ENCODE measurements around the gene PWWP2B. TPM values are rescaled to one million over a fixed set of nuclear protein-coding genes. Genes with fewer than 3 reads are reported as not detected.

PWWP2B gene
- total RNA-seq, 1 experiment from 2014 or later, result 51.6 TPM

GRCh38 chr10:132366499-132366898 is 30.5 kb upstream of the PWWP2B start:
- H3K27me3 ChIP-seq (ENCODE audit: control insufficient read depth, insufficient read depth, low read length), result no peaks in the 10 kb centered on the region
- no peak for DNase-seq (ENCODE audit: low read depth, low spot score)
- in situ Hi-C loops (cut with HindIII; ENCODE audit: low pct_unique_long_range_greater_than_20kb, low sequenced_read_pairs), result no loop called here
- TF ChIP-seq, protein P1, sequence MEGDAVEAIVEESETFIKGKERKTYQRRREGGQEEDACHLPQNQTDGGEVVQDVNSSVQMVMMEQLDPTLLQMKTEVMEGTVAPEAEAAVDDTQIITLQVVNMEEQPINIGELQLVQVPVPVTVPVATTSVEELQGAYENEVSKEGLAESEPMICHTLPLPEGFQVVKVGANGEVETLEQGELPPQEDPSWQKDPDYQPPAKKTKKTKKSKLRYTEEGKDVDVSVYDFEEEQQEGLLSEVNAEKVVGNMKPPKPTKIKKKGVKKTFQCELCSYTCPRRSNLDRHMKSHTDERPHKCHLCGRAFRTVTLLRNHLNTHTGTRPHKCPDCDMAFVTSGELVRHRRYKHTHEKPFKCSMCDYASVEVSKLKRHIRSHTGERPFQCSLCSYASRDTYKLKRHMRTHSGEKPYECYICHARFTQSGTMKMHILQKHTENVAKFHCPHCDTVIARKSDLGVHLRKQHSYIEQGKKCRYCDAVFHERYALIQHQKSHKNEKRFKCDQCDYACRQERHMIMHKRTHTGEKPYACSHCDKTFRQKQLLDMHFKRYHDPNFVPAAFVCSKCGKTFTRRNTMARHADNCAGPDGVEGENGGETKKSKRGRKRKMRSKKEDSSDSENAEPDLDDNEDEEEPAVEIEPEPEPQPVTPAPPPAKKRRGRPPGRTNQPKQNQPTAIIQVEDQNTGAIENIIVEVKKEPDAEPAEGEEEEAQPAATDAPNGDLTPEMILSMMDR (IDR thresholded peaks at IDR 0.05), result no peak
- TF ChIP-seq REST (IDR thresholded peaks at IDR 0.05; ENCODE audit: insufficient read depth in 1 of 2, low read depth in 2 of 2, low read length in 1 of 2) (no peak), SIN3A (IDR thresholded peaks at IDR 0.05; ENCODE audit: borderline replicate concordance, insufficient read depth, low read depth, low read length) (no peak), TCF7L2 (IDR thresholded peaks at IDR 0.05; ENCODE audit: low read depth, low read length) (no peak), POLR2AphosphoS5 (IDR thresholded peaks at IDR 0.05; ENCODE audit: low read depth, low read length) (no peak)
- BruUV-seq (replicated peaks), result no TSS peak
- H3K4me1 ChIP-seq (ENCODE audit: control insufficient read depth, insufficient read depth, low read length), result no peaks in the 10 kb centered on the region
- H3K36me3 ChIP-seq (ENCODE audit: control insufficient read depth, insufficient read depth, low read length), result no peaks in the 10 kb centered on the region
- POLR2A ChIA-PET, result no interaction called here
- no peak overlapping the region for H3K27ac ChIP-seq (ENCODE audit: low read length)
- CTCF ChIA-PET, result no interaction called here
- intact Hi-C loops (cut with micrococcal nuclease; ENCODE audit: unreplicated experiment), result no loop called here
- no peak overlapping the region for H3K4me3 ChIP-seq (ENCODE audit: low read depth in 2 of 2, low read length in 2 of 2)
- H3K9me3 ChIP-seq (ENCODE audit: control insufficient read depth, insufficient read depth, low read depth, low read length), result no peaks in the 10 kb centered on the region
- ATAC-seq, result no peak

GRCh38 chr10:132368391-132368790 is 28.6 kb upstream of the PWWP2B start:
- POLR2A ChIA-PET, result interaction anchor here (0.7 kb wide), 1 partner anchor 92 kb away, joined by 3 read pairs; no protein-coding TSS in a partner anchor
- intact Hi-C loops (cut with micrococcal nuclease; ENCODE audit: unreplicated experiment), result no loop called here

More at GRCh38 chr10:132368391-132368790, 28.6 kb upstream of the PWWP2B start:
- H3K27ac ChIP-seq (ENCODE audit: low read length), result no peak overlapping the region
- TSS peak; percentile 52 for BruUV-seq (replicated peaks)
- no peak for DNase-seq (ENCODE audit: low read depth, low spot score)
- H3K9me3 ChIP-seq (ENCODE audit: control insufficient read depth, insufficient read depth, low read depth, low read length), result no peaks in the 10 kb centered on the region
- CTCF ChIA-PET, result no interaction called here
- peaks cover 2% of the 10 kb centered on the region; the same call in 1 of the 2 replicates for H3K4me1 ChIP-seq (ENCODE audit: control insufficient read depth, insufficient read depth, low read length)
- ATAC-seq, result no peak
- H3K4me3 ChIP-seq (ENCODE audit: low read depth in 2 of 2, low read length in 2 of 2), result no peak overlapping the region
- no peaks in the 10 kb centered on the region for H3K36me3 ChIP-seq (ENCODE audit: control insufficient read depth, insufficient read depth, low read length)
- TF ChIP-seq SIN3A (IDR thresholded peaks at IDR 0.05; ENCODE audit: borderline replicate concordance, insufficient read depth, low read depth, low read length) (no peak), TCF7L2 (IDR thresholded peaks at IDR 0.05; ENCODE audit: low read depth, low read length) (no peak), POLR2AphosphoS5 (IDR thresholded peaks at IDR 0.05; ENCODE audit: low read depth, low read length) (no peak), REST (IDR thresholded peaks at IDR 0.05; ENCODE audit: insufficient read depth in 1 of 2, low read depth in 2 of 2, low read length in 1 of 2) (no peak)
- TF ChIP-seq, protein P1 (IDR thresholded peaks at IDR 0.05), result no peak
- H3K27me3 ChIP-seq (ENCODE audit: control insufficient read depth, insufficient read depth, low read length), result no peaks in the 10 kb centered on the region
- in situ Hi-C loops (cut with HindIII; ENCODE audit: low pct_unique_long_range_greater_than_20kb, low sequenced_read_pairs), result no loop called here

All from Panc1 (cell line).